Fibroblast of peridontal ligament (primary cell): ENCODE data around the gene ODC1.

Source experiments
- DNase-seq: peaks from one replicate; pipeline ENCODE4 v3.0.0-alpha.2; 2010; ENCODE audit errors: extremely low read depth

ODC1 gene

GRCh38 chr2:10400568-10400977 lies 47.6 kb downstream of the ODC1 start:
- no peak for DNase-seq

GRCh38 chr2:10400002-10400401 lies 48.1 kb downstream of the ODC1 start:
- no peak for DNase-seq

- no peak for DNase-seq
Measured at GRCh38 chr2:10399358-10399757, 48.8 kb downstream of the ODC1 start.

GRCh38 chr2:10398496-10398895 lies 49.6 kb downstream of the ODC1 start:
- no peak for DNase-seq

GRCh38 chr2:10397878-10398277 lies 50.2 kb downstream of the ODC1 start:
- no peak for DNase-seq

- no peak for DNase-seq
Measured at GRCh38 chr2:10397297-10397875, 50.7 kb downstream of the ODC1 start.

- DNase-seq = no peak
Measured at GRCh38 chr2:10396464-10396863, 51.7 kb downstream of the ODC1 start.

GRCh38 chr2:10395893-10396292 lies 52.2 kb downstream of the ODC1 start:
- no peak for DNase-seq

- DNase-seq = no peak
Measured at GRCh38 chr2:10393640-10393982, 54.5 kb downstream of the ODC1 start.

GRCh38 chr2:10392951-10393639 lies 55.0 kb downstream of the ODC1 start:
- no peak for DNase-seq

- DNase-seq = no peak
Measured at GRCh38 chr2:10392548-10392947, 55.6 kb downstream of the ODC1 start.

GRCh38 chr2:10392100-10392499 lies 56.0 kb downstream of the ODC1 start:
- DNase-seq = no peak

- DNase-seq = no peak
Measured at GRCh38 chr2:10390369-10390801, 57.7 kb downstream of the ODC1 start.
